ENCODE results near the gene HBS1L. TPM values are rescaled to one million over a fixed set of nuclear protein-coding genes. Genes with fewer than 3 reads are reported as not detected.

The HBS1L gene
- total RNA-seq, result 10 to 100 TPM; 60.2 to 69.4 TPM

DNA sequence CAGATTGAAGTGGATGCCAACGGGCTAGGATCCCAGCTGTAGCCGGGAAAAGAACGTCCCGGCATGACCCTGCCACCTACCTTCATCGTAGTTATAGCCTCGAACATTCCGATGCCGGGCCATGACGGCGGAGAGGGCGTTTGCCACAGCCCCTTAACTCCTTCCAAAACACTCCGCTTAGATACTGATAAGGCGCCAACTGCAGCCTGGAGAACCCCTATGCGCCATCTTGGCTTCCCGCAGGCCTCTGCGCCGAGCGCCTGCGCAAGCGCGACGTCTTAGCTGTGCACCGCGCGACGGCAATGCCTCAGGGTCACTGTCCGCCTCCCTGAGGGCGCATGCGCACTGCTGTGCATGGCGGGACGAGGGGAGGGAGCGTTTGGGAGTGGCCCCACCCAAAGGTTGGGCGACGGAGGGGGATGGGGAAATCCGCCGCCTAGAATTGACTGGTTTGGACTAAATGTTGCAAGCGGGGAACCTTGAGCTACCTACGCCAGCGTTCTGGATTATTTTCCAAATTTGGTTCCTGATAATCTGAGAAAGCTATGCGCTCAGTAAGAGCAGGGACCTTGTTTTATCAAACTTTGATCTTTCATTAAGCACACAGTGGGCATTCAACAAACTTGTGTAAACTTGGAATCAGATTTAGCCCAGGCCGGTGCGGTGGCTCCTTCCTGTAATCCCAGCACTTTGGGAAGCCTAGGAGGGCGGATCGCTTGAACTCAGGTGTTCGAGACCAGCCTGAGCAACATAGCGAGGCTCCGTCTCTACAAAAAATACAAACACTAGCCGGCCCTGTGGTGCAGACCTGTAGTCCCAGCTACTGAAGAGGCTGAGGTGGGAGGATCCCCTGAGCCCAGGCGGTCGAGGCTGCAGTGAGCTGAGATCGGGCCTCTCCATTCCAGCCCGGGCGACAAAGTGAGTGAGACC lies at the start of gene HBS1L:
Gene HBS1L, minus strand, starts transcription at position 254 of the 930 bp plus-strand sequence. Its CDS starts 131 bp downstream, at position 123.

DNA sequence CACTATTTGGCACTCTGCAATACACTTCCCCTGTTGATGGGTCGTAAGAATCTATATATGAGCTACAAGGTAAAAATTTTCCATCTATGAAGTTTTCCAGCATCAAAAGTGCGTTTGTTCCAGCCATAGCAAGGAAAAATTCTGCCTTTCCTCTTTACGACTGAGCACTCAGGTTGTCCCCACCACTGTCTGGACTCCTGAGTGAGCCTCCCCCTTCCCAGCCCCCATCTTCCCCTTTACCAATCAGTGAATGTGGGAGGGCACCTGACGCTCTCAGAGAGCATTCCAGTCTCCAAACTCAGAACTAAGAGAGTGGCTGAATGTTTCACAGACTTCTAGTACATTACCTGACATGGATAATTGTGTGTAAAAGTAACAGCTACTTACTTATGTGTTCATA lies 104.7 kb downstream of the HBS1L start, which contains the start of gene ALDH8A1:
Gene ALDH8A1, minus strand, starts transcription at position 175 of the 400 bp plus-strand sequence. Its CDS starts 48 bp downstream, at position 127.

Small RNAs within 50 kb of the gene (microRNA-seq; reads per million reads assigned to microRNA genes)
- not detected for gene MIR3662 (ENCODE audit: borderline microRNAs expressed, borderline replicate concordance)

Other genes with a start within 250 kb of the HBS1L start
- under 1 TPM; 0.24 to 0.81 TPM for gene ALDH8A1, start 104.7 kb downstream of the HBS1L start, total RNA-seq
- 1 to 10 TPM; 5.2 to 6.4 TPM for gene MYB, start 126.5 kb upstream of the HBS1L start, total RNA-seq

Measured in activated naive CD4-positive, alpha-beta T cell treated with anti-CD3 and anti-CD28 coated beads, Interleukin-2, amount 10 ng/mL, durations not matched to agents 5 hours and 36 hours (primary cell).